Common myeloid progenitor, CD34-positive (primary cell): ENCODE measurements around the gene SELENOO.

Source experiments
- CTCF ChIA-PET: fragments of 350-600 bp; sonication (Branson Sonifier 250); formaldehyde crosslinking; loops from one replicate; lab custom pipeline; 2021; ENCODE audit warnings: antibody characterized with exemption; lab: Charles Lee
- POLR2A ChIA-PET: fragments of 350-600 bp; sonication (Branson Sonifier 250); formaldehyde crosslinking; loops from one replicate; lab custom pipeline; 2021; ENCODE audit warnings: antibody characterized with exemption; lab: Charles Lee
- DNase-seq, 3 donors: peaks; one replicate each; pipeline versions ENCODE4 v3.0.0 to v3.0.0-alpha.2; 2013
- H3K27ac ChIP-seq, 2 experiments: 1 replicate in 1 of 2; 2 replicates in 1 of 2; pipeline ENCODE4 v1.7.0; 2013; ENCODE audit warnings: inconsistent platforms in 2 of 2, low read length in 2 of 2, mild to moderate bottlenecking in 2 of 2, low read depth in 1 of 2, moderate library complexity in 1 of 2; ENCODE audit not compliant: severe bottlenecking in 2 of 2, insufficient read depth in 1 of 2, poor library complexity in 1 of 2
- H3K27me3 ChIP-seq, 5 experiments: replicated peaks in 2 of 5; 1 replicate in 3 of 5; 2 replicates in 2 of 5; pipeline versions ENCODE4 v1.6.1 to v1.7.0; 2013; ENCODE audit warnings: low read length in 4 of 5, mild to moderate bottlenecking in 2 of 5, moderate library complexity in 2 of 5, inconsistent platforms in 1 of 5; ENCODE audit not compliant: insufficient read depth in 5 of 5, control insufficient read depth in 4 of 5
- H3K36me3 ChIP-seq, 4 experiments: 1 replicate in 2 of 4; 2 replicates in 2 of 4; pipeline versions ENCODE4 v1.6.1 to v1.7.0; 2013; ENCODE audit warnings: low read length in 3 of 4, control low read depth in 1 of 4, mild to moderate bottlenecking in 1 of 4; ENCODE audit not compliant: control insufficient read depth in 4 of 4, insufficient read depth in 4 of 4
- H3K4me1 ChIP-seq, 4 experiments: 1 replicate in 3 of 4; 2 replicates in 1 of 4; pipeline versions ENCODE4 v1.6.1 to v1.7.1; 2013; ENCODE audit warnings: low read length in 3 of 4, mild to moderate bottlenecking in 3 of 4, control low read depth in 1 of 4, inconsistent platforms in 1 of 4, moderate library complexity in 1 of 4; ENCODE audit not compliant: control insufficient read depth in 4 of 4, insufficient read depth in 4 of 4; ENCODE audit errors: control extremely low read depth in 1 of 4
- H3K4me3 ChIP-seq, 7 experiments: 1 replicate in 4 of 7; 2 replicates in 3 of 7; pipeline versions ENCODE4 v1.5.1 to v1.7.0; 2013; ENCODE audit warnings: mild to moderate bottlenecking in 7 of 7, low read length in 6 of 7, moderate library complexity in 6 of 7, inconsistent platforms in 2 of 7, low read depth in 2 of 7, control low read depth in 1 of 7; ENCODE audit not compliant: insufficient read depth in 4 of 7, control insufficient read depth in 1 of 7; ENCODE audit errors: extremely low read depth in 1 of 7
- H3K9me3 ChIP-seq, 5 experiments: 1 replicate in 4 of 5; 2 replicates in 1 of 5; pipeline versions ENCODE4 v1.6.1 to v1.7.1; 2013; ENCODE audit warnings: low read length in 4 of 5, mild to moderate bottlenecking in 2 of 5, inconsistent platforms in 1 of 5, low read depth in 1 of 5, moderate library complexity in 1 of 5; ENCODE audit not compliant: control insufficient read depth in 4 of 5, insufficient read depth in 2 of 5; ENCODE audit errors: control extremely low read depth in 1 of 5
- WGBS: methylation state at CpG from one replicate; pipeline ENCODE4 v1.1.5; 2013; ENCODE audit not compliant: insufficient coverage; 5-methylcytosine and 5-hydroxymethylcytosine counted together

SELENOO gene

DNA sequence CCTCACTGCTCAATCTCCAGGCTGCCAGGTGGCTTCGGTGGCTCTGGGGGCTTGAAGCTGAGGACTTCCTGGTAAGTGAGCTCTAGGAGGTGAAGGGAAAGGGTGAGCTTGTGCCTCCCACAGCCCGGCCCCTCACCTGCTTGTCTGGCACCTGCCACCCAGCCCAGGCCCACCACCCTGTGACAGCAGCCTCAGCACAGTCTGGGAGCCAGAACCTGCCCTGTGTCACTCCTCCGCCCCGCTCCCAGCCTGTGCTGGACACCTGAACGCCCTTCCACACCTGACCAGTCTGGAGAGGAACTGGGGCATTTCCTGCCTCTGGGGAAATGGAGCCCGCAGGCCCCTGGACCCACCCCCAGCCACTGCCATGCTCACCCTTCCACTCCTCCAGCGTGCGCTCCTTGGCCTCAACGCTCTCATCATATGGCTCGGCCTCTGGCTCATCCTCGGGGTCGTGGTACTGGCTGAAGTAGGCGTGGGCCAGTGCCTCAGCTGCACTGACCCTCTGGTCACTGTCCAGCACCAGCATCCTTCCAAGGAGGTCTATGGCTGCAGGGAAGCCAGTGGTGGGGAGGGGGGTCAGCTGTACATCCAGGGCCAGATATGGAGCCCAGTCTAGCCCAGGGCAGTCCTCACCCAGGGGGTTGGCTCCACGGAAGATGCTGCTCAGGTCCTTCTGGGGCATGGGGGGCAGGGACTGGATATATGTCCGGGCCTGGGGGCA, 64.3 kb downstream of the SELENOO start:
- Histone ChIP-seq H3K27me3 (peaks cover 0 to 4% (median 0%) of the 10 kb centered on the region in 5 experiments), H3K36me3 (peaks cover 0 to 8% (median 4%) of the 10 kb centered on the region in 4 experiments), H3K4me3 (no peak overlapping the region), H3K9me3 (peaks cover 0 to 8% (median 0%) of the 10 kb centered on the region in 5 experiments), H3K4me1 (peaks cover 0 to 48% (median 44%) of the 10 kb centered on the region in 4 experiments), H3K27ac (no peak overlapping the region)
- WGBS = 94% methylated on average over 11 of the region's 15 CpGs
- ChIA-PET POLR2A (no interaction called here), CTCF (interaction anchor here (1.2 to 3.8 kb wide), 4 partner anchors 8 to 77 kb away, joined by 3 to 31 read pairs (median 6); partner anchors contain the start of gene HDAC10)
- DNase-seq = no peak

DNA sequence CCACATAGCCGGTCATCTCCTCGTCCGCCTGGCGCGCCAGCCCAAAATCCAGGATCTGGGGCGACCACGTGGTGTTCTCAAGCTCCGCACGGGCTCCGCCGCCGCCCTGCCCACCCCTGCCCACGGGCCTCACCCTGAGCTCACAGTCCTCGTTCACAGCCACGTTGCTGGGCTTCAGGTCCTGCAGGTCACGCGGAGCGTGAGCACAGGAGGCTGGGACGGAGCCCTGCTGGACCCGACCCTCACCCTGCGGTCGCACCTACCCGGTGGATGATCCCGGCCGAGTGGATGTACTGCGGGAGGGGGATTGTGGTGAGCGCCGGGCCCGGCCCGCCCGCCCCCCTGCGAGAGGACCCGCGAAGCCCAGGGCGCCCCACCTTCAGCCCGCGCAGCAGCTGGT, 66.2 kb downstream of the SELENOO start:
- peaks cover 0 to 11% (median 3%) of the 10 kb centered on the region in 5 experiments for H3K27me3 ChIP-seq
- peaks cover 0 to 54% (median 47%) of the 10 kb centered on the region in 4 experiments for H3K4me1 ChIP-seq
- H3K9me3 ChIP-seq = peaks cover 0 to 8% (median 0%) of the 10 kb centered on the region in 5 experiments
- peaks cover 0 to 8% (median 4%) of the 10 kb centered on the region in 4 experiments for H3K36me3 ChIP-seq
- POLR2A ChIA-PET = no interaction called here
- H3K27ac ChIP-seq = no peak overlapping the region
- no peak overlapping the region for H3K4me3 ChIP-seq
- CTCF ChIA-PET = interaction anchor here (0.5 to 2.5 kb wide), 3 partner anchors 15 to 159 kb away, joined by 3 to 20 read pairs (median 3); partner anchors contain the start of gene HDAC10
- 92% methylated on average over 37 of the region's 37 CpGs for WGBS
- DNase-seq = no peak
